Panc1 (cell line): ENCODE results near the gene GOLGB1.

Experiments
- POLR2AphosphoS5 ChIP-seq: IDR thresholded peaks from 2 replicates; pipeline ENCODE4 v1.6.1; 2012; ENCODE audit warnings: mild to moderate bottlenecking, low read depth, low read length, moderate library complexity
- SIN3A ChIP-seq: IDR thresholded peaks from 2 replicates; pipeline ENCODE4 v1.6.1; 2012; ENCODE audit warnings: low read depth, mild to moderate bottlenecking, low read length, moderate library complexity, borderline replicate concordance; ENCODE audit not compliant: insufficient read depth
- TCF7L2 ChIP-seq: IDR thresholded peaks from 2 replicates; pipeline ENCODE4 v1.6.1; 2011; ENCODE audit warnings: mild to moderate bottlenecking, low read depth, low read length, inconsistent platforms
- TF ChIP-seq, protein P1 (sequence below): fragments of 450-650 bp; IDR thresholded peaks from 2 replicates; pipeline ENCODE4 v1.5.1; 2017; ENCODE audit warnings: mild to moderate bottlenecking
- TF ChIP-seq, protein P2 (sequence below), 2 experiments: IDR thresholded peaks; 2 replicates each; pipeline ENCODE4 v1.6.1; 2011 to 2012; ENCODE audit warnings: low read depth in 2 of 2, control low read depth in 1 of 2, low read length in 1 of 2, mild to moderate bottlenecking in 1 of 2, moderate library complexity in 1 of 2; ENCODE audit not compliant: insufficient read depth in 1 of 2

DNA sequence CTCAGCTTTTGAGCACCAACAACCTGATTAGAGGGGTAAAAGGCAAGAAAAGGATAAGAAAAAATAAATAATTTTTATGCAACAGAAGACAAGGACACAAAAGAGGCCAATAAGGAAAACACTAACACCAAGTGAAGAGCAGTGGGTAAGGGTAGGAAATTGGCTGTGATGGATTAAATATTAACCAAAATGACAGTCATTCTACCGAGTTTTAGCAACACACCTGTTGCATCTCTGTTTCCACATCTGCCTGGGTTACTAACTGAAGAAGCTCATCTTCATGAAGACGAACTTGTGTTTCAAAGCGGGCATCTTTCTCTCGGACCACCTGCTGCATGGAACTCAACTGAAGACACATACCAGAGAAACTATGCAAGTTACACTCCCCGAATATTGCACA lies 30.1 kb downstream of the GOLGB1 start:
- TF ChIP-seq, protein P1, sequence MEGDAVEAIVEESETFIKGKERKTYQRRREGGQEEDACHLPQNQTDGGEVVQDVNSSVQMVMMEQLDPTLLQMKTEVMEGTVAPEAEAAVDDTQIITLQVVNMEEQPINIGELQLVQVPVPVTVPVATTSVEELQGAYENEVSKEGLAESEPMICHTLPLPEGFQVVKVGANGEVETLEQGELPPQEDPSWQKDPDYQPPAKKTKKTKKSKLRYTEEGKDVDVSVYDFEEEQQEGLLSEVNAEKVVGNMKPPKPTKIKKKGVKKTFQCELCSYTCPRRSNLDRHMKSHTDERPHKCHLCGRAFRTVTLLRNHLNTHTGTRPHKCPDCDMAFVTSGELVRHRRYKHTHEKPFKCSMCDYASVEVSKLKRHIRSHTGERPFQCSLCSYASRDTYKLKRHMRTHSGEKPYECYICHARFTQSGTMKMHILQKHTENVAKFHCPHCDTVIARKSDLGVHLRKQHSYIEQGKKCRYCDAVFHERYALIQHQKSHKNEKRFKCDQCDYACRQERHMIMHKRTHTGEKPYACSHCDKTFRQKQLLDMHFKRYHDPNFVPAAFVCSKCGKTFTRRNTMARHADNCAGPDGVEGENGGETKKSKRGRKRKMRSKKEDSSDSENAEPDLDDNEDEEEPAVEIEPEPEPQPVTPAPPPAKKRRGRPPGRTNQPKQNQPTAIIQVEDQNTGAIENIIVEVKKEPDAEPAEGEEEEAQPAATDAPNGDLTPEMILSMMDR, result no peak
- TF ChIP-seq POLR2AphosphoS5, result no peak
- no peak for TF ChIP-seq TCF7L2
- TF ChIP-seq, protein P2, sequence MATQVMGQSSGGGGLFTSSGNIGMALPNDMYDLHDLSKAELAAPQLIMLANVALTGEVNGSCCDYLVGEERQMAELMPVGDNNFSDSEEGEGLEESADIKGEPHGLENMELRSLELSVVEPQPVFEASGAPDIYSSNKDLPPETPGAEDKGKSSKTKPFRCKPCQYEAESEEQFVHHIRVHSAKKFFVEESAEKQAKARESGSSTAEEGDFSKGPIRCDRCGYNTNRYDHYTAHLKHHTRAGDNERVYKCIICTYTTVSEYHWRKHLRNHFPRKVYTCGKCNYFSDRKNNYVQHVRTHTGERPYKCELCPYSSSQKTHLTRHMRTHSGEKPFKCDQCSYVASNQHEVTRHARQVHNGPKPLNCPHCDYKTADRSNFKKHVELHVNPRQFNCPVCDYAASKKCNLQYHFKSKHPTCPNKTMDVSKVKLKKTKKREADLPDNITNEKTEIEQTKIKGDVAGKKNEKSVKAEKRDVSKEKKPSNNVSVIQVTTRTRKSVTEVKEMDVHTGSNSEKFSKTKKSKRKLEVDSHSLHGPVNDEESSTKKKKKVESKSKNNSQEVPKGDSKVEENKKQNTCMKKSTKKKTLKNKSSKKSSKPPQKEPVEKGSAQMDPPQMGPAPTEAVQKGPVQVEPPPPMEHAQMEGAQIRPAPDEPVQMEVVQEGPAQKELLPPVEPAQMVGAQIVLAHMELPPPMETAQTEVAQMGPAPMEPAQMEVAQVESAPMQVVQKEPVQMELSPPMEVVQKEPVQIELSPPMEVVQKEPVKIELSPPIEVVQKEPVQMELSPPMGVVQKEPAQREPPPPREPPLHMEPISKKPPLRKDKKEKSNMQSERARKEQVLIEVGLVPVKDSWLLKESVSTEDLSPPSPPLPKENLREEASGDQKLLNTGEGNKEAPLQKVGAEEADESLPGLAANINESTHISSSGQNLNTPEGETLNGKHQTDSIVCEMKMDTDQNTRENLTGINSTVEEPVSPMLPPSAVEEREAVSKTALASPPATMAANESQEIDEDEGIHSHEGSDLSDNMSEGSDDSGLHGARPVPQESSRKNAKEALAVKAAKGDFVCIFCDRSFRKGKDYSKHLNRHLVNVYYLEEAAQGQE (IDR thresholded peaks at IDR 0.05; ENCODE audit: insufficient read depth in 1 of 2, low read depth in 2 of 2, low read length in 1 of 2), result no peak
- no peak for TF ChIP-seq SIN3A
